Measurements from ENCODE around the gene EPC2.
A peak's percentile ranks its signal among the peaks of the same experiment; 100 is the strongest.

Gene EPC2
- 18.7 to 39.5 (median 25.8) reads per million in 17 experiments for total RNA-seq

- peak; percentile 85 to 94 (median 91) for DNase-seq
These were observed at the start of gene EPC2 for GRCh38 chr2:148643998-148644882. TSS of gene EPC2 (plus strand) at chr2:148644751. CDS start at chr2:148645018, 267 bp downstream.

GRCh38 chr2:148596018-148596417 lies 48.5 kb upstream of the EPC2 start:
- DNase-seq = peak in 3 of 4 experiments; percentile 30 to 48 (median 38)

GRCh38 chr2:148599109-148599991 lies 45.2 kb upstream of the EPC2 start:
- DNase-seq = peak in 1 of 4 experiments; percentile 8

GRCh38 chr2:148602885-148603561 lies 41.5 kb upstream of the EPC2 start:
- no peak for DNase-seq

- DNase-seq = no peak
These were observed 41.0 kb upstream of the EPC2 start for GRCh38 chr2:148603562-148603920.

- no peak for DNase-seq
These were observed 39.6 kb upstream of the EPC2 start for GRCh38 chr2:148604927-148605326.

- no peak for DNase-seq
These were observed 37.0 kb upstream of the EPC2 start for GRCh38 chr2:148607566-148607965.

- DNase-seq = no peak
These were observed 31.1 kb upstream of the EPC2 start for GRCh38 chr2:148613231-148614013.

- DNase-seq = peak in 1 of 4 experiments; percentile 17
These were observed 30.6 kb upstream of the EPC2 start for GRCh38 chr2:148614014-148614321.

- peak; percentile 63 to 88 (median 79) for DNase-seq
These were observed 30.1 kb upstream of the EPC2 start for GRCh38 chr2:148614322-148615049.

- peak in 2 of 4 experiments; percentile 5 for DNase-seq
These were observed 29.1 kb upstream of the EPC2 start for GRCh38 chr2:148615381-148615841.

GRCh38 chr2:148616662-148617061 lies 27.9 kb upstream of the EPC2 start:
- DNase-seq = peak in 1 of 4 experiments; percentile 21

GRCh38 chr2:148617219-148617618 lies 27.3 kb upstream of the EPC2 start:
- DNase-seq = no peak

- peak in 2 of 4 experiments; percentile 16 for DNase-seq
These were observed 24.9 kb upstream of the EPC2 start for GRCh38 chr2:148619560-148620195.

- DNase-seq = no peak
These were observed 22.2 kb upstream of the EPC2 start for GRCh38 chr2:148622366-148622765.

GRCh38 chr2:148623086-148623485 lies 21.5 kb upstream of the EPC2 start:
- no peak for DNase-seq

GRCh38 chr2:148627224-148627623 lies 17.3 kb upstream of the EPC2 start:
- DNase-seq = no peak

- DNase-seq = no peak
These were observed 9.8 kb upstream of the EPC2 start for GRCh38 chr2:148634749-148635148.

- no peak for DNase-seq
These were observed 6.0 kb upstream of the EPC2 start for GRCh38 chr2:148638543-148638942.

- no peak for DNase-seq
These were observed 3.8 kb upstream of the EPC2 start for GRCh38 chr2:148640767-148641166.

All from suppressor macrophage (primary cell).